Measurements from ENCODE around the gene RPS19BP1.

RPS19BP1 gene

GRCh38 chr22:39490135-39490798 is 42.3 kb downstream of the RPS19BP1 start:
- no peak for TF ChIP-seq CTCF (IDR thresholded peaks at IDR 0.05)
- H3K4me1 ChIP-seq (ENCODE audit: control insufficient read depth in 1 of 2, insufficient read depth in 1 of 2, low read depth in 1 of 2, low read length in 1 of 2), result peaks cover 7 to 15% of the 10 kb centered on the region in 2 experiments
- H3K4me3 ChIP-seq (ENCODE audit: low read depth in 1 of 2, low read length in 1 of 2), result peak overlapping the region; percentile 36 to 38
- peak overlapping the region; percentile 68 for H3K27ac ChIP-seq
- H3K36me3 ChIP-seq, result no peaks in the 10 kb centered on the region
- H3K9me3 ChIP-seq, result no peaks in the 10 kb centered on the region
- H3K27me3 ChIP-seq, result no peaks in the 10 kb centered on the region

DNA sequence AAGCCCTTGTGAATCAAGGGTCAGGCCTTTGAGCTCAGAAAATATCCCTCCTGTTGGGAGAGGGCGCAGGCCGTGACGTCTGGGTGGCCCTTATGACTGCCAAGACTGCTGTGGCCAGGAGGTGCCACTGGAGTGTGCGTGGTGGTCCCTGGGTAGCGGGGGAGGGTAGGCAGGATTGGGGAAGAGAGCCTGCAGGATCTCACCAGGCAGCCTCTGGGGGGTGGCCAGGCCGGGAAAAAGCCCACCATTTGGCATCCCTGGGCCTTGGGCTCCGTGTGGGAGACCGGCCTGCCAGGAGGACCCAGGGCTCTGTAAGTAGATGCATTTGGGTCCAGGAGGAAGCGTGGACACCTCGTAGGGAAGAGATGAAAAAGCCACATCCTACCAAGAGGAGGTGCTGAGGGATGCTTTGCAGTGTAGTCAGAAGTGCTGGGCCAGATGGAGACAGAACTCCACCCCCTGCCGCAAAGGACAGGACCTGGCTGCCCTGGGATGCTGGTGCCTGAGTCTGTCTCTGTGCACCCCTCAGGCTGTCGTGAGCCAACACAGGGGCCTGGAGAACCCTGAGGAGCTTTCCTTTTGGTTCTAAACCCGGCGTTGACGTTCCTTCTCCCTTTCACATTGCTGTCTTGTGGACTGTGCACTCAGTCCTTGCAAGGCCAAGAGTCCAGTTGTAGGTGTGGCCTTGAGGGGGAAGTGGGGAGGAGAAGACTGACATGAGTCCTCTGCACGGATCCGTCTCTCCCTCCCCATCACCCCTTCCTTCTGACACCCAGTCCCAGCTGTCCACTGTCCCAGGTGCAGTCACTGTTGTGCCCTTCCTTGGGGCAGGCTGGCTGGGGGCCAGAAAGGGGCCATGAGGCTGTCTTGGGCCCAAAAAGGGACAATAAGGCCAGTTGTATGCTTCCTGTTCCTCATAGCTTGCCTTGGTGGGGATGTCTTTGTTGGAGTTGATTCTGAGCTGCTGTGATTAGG is 43.2 kb downstream of the RPS19BP1 start:
- peak overlapping the region; percentile 68 for H3K27ac ChIP-seq
- no peaks in the 10 kb centered on the region for H3K9me3 ChIP-seq
- no peak for TF ChIP-seq CTCF (IDR thresholded peaks at IDR 0.05)
- peak overlapping the region; percentile 36 to 38 for H3K4me3 ChIP-seq (ENCODE audit: low read depth in 1 of 2, low read length in 1 of 2)
- H3K36me3 ChIP-seq, result no peaks in the 10 kb centered on the region
- peaks cover 7 to 12% of the 10 kb centered on the region in 2 experiments for H3K4me1 ChIP-seq (ENCODE audit: control insufficient read depth in 1 of 2, insufficient read depth in 1 of 2, low read depth in 1 of 2, low read length in 1 of 2)
- H3K27me3 ChIP-seq, result no peaks in the 10 kb centered on the region

GRCh38 chr22:39488563-39489083 is 43.9 kb downstream of the RPS19BP1 start:
- Histone ChIP-seq H3K4me1 (ENCODE audit: control insufficient read depth in 1 of 2, insufficient read depth in 1 of 2, low read depth in 1 of 2, low read length in 1 of 2) (peaks cover 7 to 12% of the 10 kb centered on the region in 2 experiments), H3K4me3 (ENCODE audit: low read depth in 1 of 2, low read length in 1 of 2) (no peak overlapping the region), H3K36me3 (no peaks in the 10 kb centered on the region), H3K27ac (no peak overlapping the region), H3K9me3 (no peaks in the 10 kb centered on the region), H3K27me3 (no peaks in the 10 kb centered on the region)
- TF ChIP-seq CTCF (IDR thresholded peaks at IDR 0.05), result no peak

DNA sequence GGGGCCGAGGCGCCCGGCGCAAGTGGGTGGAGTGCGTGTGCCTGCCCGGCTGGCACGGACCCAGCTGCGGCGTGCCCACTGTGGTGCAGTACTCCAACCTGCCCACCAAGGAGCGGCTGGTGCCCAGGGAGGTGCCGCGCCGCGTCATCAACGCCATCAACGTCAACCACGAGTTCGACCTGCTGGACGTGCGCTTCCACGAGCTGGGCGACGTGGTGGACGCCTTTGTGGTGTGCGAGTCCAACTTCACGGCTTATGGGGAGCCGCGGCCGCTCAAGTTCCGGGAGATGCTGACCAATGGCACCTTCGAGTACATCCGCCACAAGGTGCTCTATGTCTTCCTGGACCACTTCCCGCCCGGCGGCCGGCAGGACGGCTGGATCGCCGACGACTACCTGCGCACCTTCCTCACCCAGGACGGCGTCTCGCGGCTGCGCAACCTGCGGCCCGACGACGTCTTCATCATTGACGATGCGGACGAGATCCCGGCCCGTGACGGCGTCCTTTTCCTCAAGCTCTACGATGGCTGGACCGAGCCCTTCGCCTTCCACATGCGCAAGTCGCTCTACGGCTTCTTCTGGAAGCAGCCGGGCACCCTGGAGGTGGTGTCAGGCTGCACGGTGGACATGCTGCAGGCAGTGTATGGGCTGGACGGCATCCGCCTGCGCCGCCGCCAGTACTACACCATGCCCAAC is 44.6 kb downstream of the RPS19BP1 start:
- no peak for TF ChIP-seq CTCF (IDR thresholded peaks at IDR 0.05)
- no peaks in the 10 kb centered on the region for H3K36me3 ChIP-seq
- H3K27ac ChIP-seq, result no peak overlapping the region
- H3K4me3 ChIP-seq (ENCODE audit: low read depth in 1 of 2, low read length in 1 of 2), result no peak overlapping the region
- H3K27me3 ChIP-seq, result no peaks in the 10 kb centered on the region
- no peaks in the 10 kb centered on the region for H3K9me3 ChIP-seq
- H3K4me1 ChIP-seq (ENCODE audit: control insufficient read depth in 1 of 2, insufficient read depth in 1 of 2, low read depth in 1 of 2, low read length in 1 of 2), result peaks cover 7 to 12% of the 10 kb centered on the region in 2 experiments
